OCI-LY7 (cell line): ENCODE results near the gene EGLN3. TPM values are rescaled to one million over a fixed set of nuclear protein-coding genes. Genes with fewer than 3 reads are reported as not detected.
"Not testable (repeated sequence)": the region's sequence is repeated elsewhere in the genome, so short reads cannot be mapped to it uniquely, and the experiment has no call there.

ENCODE experiments used
- BruUV-seq: library from RNA; stranded (reverse); fragments of 400-500 nt; replicated peaks from 2 replicates; lab custom pipeline; 2021; lab: Mats Ljungman, UMichigan
- CTCF ChIA-PET: fragments of 300-600 bp; sonication (Branson Sonifier 250); formaldehyde crosslinking; loops from one replicate; lab custom pipeline; 2022; ENCODE audit warnings: antibody characterized with exemption; ENCODE audit not compliant: unreplicated experiment; lab: Charles Lee
- POLR2A ChIA-PET: fragments of 300-600 bp; sonication (Branson Sonifier 250); formaldehyde crosslinking; loops from one replicate; lab custom pipeline; 2022; ENCODE audit warnings: antibody characterized with exemption; lab: Charles Lee
- DNase-seq: peaks from one replicate; pipeline ENCODE4 v3.0.0-alpha.2; 2015; ENCODE audit warnings: low spot score
- H2AFZ ChIP-seq: fragments of 200-600 bp; sonication (generic), shearing (Covaris generic); 2 replicates; pipeline ENCODE4 v1.6.1; 2014; ENCODE audit warnings: mild to moderate bottlenecking, antibody characterized with exemption, low read length, moderate library complexity
- H3K27ac ChIP-seq: fragments of 200-600 bp; sonication (generic); 2 replicates; pipeline ENCODE4 v1.5.1; 2014; ENCODE audit warnings: mixed run types, low read depth, mild to moderate bottlenecking, moderate library complexity, low read length, inconsistent platforms; ENCODE audit not compliant: poor library complexity, severe bottlenecking
- H3K36me3 ChIP-seq: fragments of 200-600 bp; sonication (generic); 2 replicates; pipeline ENCODE4 v1.6.1; 2014; ENCODE audit warnings: mild to moderate bottlenecking, antibody characterized with exemption, low read length, moderate library complexity, mixed read lengths; ENCODE audit not compliant: insufficient read depth
- H3K4me1 ChIP-seq: fragments of 200-600 bp; sonication (generic); 2 replicates; pipeline ENCODE4 v1.5.1; 2014; ENCODE audit warnings: mild to moderate bottlenecking, low read length; ENCODE audit not compliant: insufficient read depth, poor library complexity, severe bottlenecking
- H3K4me2 ChIP-seq: fragments of 200-600 bp; sonication (generic); 2 replicates; pipeline ENCODE4 v1.6.1; 2014; ENCODE audit warnings: mild to moderate bottlenecking, low read length
- H3K4me3 ChIP-seq: fragments of 200-600 bp; sonication (generic); 2 replicates; pipeline ENCODE4 v1.5.1; 2014; ENCODE audit warnings: mild to moderate bottlenecking, low read depth, low read length; ENCODE audit not compliant: poor library complexity, severe bottlenecking
- H3K79me2 ChIP-seq: fragments of 200-600 bp; sonication (generic); 2 replicates; pipeline ENCODE4 v1.6.1; 2016; ENCODE audit warnings: low read depth, mild to moderate bottlenecking, low read length, moderate library complexity, mixed read lengths; ENCODE audit not compliant: insufficient read depth
- H3K9me2 ChIP-seq: fragments of 200-600 bp; sonication (generic); 2 replicates; pipeline ENCODE4 v1.6.1; 2016; ENCODE audit warnings: mild to moderate bottlenecking, low read length, mixed read lengths; ENCODE audit not compliant: insufficient read depth
- H3K9me3 ChIP-seq: fragments of 200-600 bp; sonication (generic); 2 replicates; pipeline ENCODE4 v1.6.1; 2014; ENCODE audit warnings: mild to moderate bottlenecking, mixed run types, low read length, mixed read lengths
- H4K20me1 ChIP-seq: fragments of 200-600 bp; sonication (generic); 2 replicates; pipeline ENCODE4 v1.6.1; 2014; ENCODE audit warnings: mild to moderate bottlenecking, antibody characterized with exemption, low read length, moderate library complexity, mixed read lengths; ENCODE audit not compliant: insufficient read depth
- CTCF ChIP-seq: fragments of 200-600 bp; sonication (generic); conservative IDR thresholded peaks from 2 replicates; pipeline ENCODE4 v1.5.1; 2014; ENCODE audit warnings: mild to moderate bottlenecking, antibody characterized with exemption, low read length, moderate library complexity, mixed read lengths
- EZH2phosphoT487 ChIP-seq: fragments of 200-600 bp; sonication (generic); IDR thresholded peaks from 2 replicates; pipeline ENCODE4 v1.6.1; 2018; ENCODE audit warnings: low read depth, borderline replicate concordance, mild to moderate bottlenecking, mixed run types, antibody characterized with exemption, low read length, moderate library complexity, mixed read lengths
- intact Hi-C: fragments of 100-400 bp; cut with micrococcal nuclease; formaldehyde crosslinking; loops from one replicate; pipeline ENCODE4 v1.10.0; 2022; ENCODE audit not compliant: unreplicated experiment
- total RNA-seq, 2 experiments: library from RNA; depleted of rRNA in 1 of 2; stranded (reverse); fragments of >200 nt in 1 of 2; shearing (Covaris generic) in 1 of 2; gene quantifications; 2 replicates each; pipeline ENCODE4 v1.2.3, GENCODE V29; 2014 to 2022

The EGLN3 gene
- total RNA-seq, 2 experiments from 2014 or later = not detected

- H3K9me2 ChIP-seq = no peaks in the 10 kb centered on the region
- no peak overlapping the region for H2AFZ ChIP-seq
- 0 out of 2 replicates have a peak, but pooled peaks cover 1% of the 10 kb centered on the region for H3K9me3 ChIP-seq
- H4K20me1 ChIP-seq = no peaks in the 10 kb centered on the region
- no peak for DNase-seq
- H3K36me3 ChIP-seq = no peaks in the 10 kb centered on the region
- CTCF ChIA-PET = no interaction called here
- H3K4me1 ChIP-seq = no peaks in the 10 kb centered on the region
- H3K79me2 ChIP-seq = no peaks in the 10 kb centered on the region
- no peak overlapping the region for H3K27ac ChIP-seq
- TF ChIP-seq EZH2phosphoT487 = no peak
- TF ChIP-seq CTCF = no peak
- no peak overlapping the region for H3K4me3 ChIP-seq
- POLR2A ChIA-PET = no interaction called here
- no peak overlapping the region for H3K4me2 ChIP-seq
- intact Hi-C loops = no loop called here
- BruUV-seq = no TSS peak
Observed at GRCh38 chr14:33964599-33965317, 13.9 kb upstream of the EGLN3 start.

GRCh38 chr14:33963892-33964291 is 13.0 kb upstream of the EGLN3 start:
- Histone ChIP-seq H3K27ac (no peak overlapping the region), H3K9me3 (no peaks in the 10 kb centered on the region), H3K36me3 (no peaks in the 10 kb centered on the region), H3K4me1 (no peaks in the 10 kb centered on the region), H3K9me2 (no peaks in the 10 kb centered on the region), H3K4me2 (no peak overlapping the region), H3K79me2 (no peaks in the 10 kb centered on the region), H3K4me3 (no peak overlapping the region), H4K20me1 (no peaks in the 10 kb centered on the region), H2AFZ (no peak overlapping the region)
- no TSS peak for BruUV-seq
- CTCF ChIA-PET = no interaction called here
- intact Hi-C loops = no loop called here
- POLR2A ChIA-PET = no interaction called here
- no peak for TF ChIP-seq CTCF
- TF ChIP-seq EZH2phosphoT487 = no peak
- no peak for DNase-seq

GRCh38 chr14:33962466-33962865 is 11.6 kb upstream of the EGLN3 start:
- BruUV-seq, H3K4me1 ChIP-seq, CTCF ChIA-PET, H3K4me2 ChIP-seq, H3K4me3 ChIP-seq, H3K27ac ChIP-seq, H3K9me3 ChIP-seq, H2AFZ ChIP-seq, H3K79me2 ChIP-seq, H3K9me2 ChIP-seq, POLR2A ChIA-PET, H3K36me3 ChIP-seq, H4K20me1 ChIP-seq, DNase-seq, intact Hi-C loops: not testable (repeated sequence)
